ENCODE measurements around the gene KRT80. TPM values are rescaled to one million over a fixed set of nuclear protein-coding genes. Genes with fewer than 3 reads are reported as not detected.

The KRT80 gene
- total and polyA plus RNA-seq, 2 of the 13 experiments (the other 11 are each of a cell fraction or from before 2014, with no cell fraction given), result 0.27 to 0.53 TPM

DNA sequence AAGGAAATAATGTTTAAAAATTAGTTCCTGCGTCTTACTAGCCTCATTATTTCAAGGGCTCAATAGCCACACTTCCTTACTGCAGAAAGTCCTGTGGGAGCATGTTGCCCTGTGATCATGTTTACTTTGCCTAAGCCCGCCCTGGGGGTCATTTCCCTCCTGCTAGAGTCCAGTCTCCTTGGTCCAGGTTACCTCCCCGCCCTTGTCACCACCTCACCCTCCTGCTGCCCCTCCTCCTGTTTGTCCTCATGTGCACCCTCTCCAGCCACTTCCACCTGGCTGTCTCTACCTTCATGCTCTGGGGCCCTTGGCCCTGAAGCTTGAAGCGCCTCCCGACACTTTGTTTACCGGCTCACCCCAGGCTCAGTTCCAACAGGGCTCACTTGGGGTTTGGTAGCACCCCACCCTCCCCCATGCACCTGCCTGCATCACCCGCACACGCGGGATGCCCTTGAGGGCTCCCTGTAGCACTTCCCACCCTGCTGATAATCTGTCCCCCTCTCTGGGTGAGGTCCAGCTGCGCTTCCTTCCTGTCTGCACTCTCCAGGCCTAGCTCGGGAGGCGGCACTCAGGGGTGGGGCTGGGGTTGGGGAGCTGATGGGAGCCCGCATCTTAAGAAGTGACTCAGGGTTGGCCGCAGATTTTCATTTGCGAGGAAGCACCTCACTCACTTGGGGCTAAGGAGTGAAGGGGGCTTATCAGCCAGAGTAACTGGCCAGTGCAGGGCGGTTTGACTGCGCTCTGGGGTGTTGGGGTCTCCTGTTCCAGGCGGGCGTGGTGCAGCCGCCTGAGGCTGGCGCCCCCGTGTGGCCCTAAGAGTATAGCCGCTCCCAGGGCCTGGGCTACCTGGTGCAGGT, 72.2 kb downstream of the KRT80 start (continued):
- TF ChIP-seq, protein P1, sequence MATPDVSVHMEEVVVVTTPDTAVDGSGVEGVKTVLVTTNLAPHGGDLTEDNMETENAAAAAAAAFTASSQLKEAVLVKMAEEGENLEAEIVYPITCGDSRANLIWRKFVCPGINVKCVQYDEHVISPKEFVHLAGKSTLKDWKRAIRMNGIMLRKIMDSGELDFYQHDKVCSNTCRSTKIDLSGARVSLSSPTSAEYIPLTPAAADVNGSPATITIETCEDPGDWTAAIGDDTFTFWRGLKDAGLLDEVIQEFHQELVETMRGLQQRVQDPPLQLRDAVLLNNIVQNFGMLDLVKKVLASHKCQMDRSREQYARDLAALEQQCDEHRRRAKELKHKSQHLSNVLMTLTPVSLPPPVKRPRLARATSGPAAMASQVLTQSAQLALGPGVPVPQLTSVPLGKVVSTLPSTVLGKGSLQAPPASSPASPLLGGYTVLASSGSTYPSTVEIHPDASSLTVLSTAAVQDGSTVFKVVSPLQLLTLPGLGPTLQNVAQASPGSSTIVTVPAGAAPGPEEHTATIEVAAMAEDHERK (CRISPR knock-in tag; IDR thresholded peaks at IDR 0.05; ENCODE audit: low read depth), result no peak
- peak; percentile 53; the same call in 1 of the 2 replicates for TF ChIP-seq FOXJ3 (CRISPR knock-in tag; IDR thresholded peaks at IDR 0.05; ENCODE audit: borderline replicate concordance)
- peak; percentile 70; the same call in 1 of the 2 replicates for TF ChIP-seq FOXO1 (CRISPR knock-in tag; IDR thresholded peaks at IDR 0.05)
- TF ChIP-seq IKZF4 (CRISPR knock-in tag; IDR thresholded peaks at IDR 0.05; ENCODE audit: borderline replicate concordance, low read depth, not compliant biosample characterization), result no peak
- TF ChIP-seq ZBTB3 (CRISPR knock-in tag; IDR thresholded peaks at IDR 0.05; ENCODE audit: borderline replicate concordance, low read depth), result no peak
- peak; percentile 73 for TF ChIP-seq HOXA3 (CRISPR knock-in tag; IDR thresholded peaks at IDR 0.05)
- TF ChIP-seq ATAD3A (CRISPR knock-in tag; IDR thresholded peaks at IDR 0.05), result no peak
- TF ChIP-seq RAD51 (IDR thresholded peaks at IDR 0.05; ENCODE audit: borderline replicate concordance), result no peak
- no peak; the same call in 1 of the 2 replicates for TF ChIP-seq POGZ (CRISPR knock-in tag; IDR thresholded peaks at IDR 0.05)
- TF ChIP-seq FOXP4 (CRISPR knock-in tag; IDR thresholded peaks at IDR 0.05), result peak; percentile 86
- TF ChIP-seq ZFP62 (CRISPR knock-in tag; IDR thresholded peaks at IDR 0.05), result no peak
- no peak for TF ChIP-seq ZNF17 (CRISPR knock-in tag; IDR thresholded peaks at IDR 0.05)
- no peak for TF ChIP-seq CEBPG (CRISPR knock-in tag; IDR thresholded peaks at IDR 0.05)
- no peak for TF ChIP-seq ZFP1 (CRISPR knock-in tag; IDR thresholded peaks at IDR 0.05)
- no peak for TF ChIP-seq CSRNP1 (CRISPR knock-in tag; IDR thresholded peaks at IDR 0.05)
- no peak for TF ChIP-seq ZNF710 (CRISPR knock-in tag; IDR thresholded peaks at IDR 0.05; ENCODE audit: borderline replicate concordance)
- TF ChIP-seq ZNF773 (CRISPR knock-in tag; IDR thresholded peaks at IDR 0.05; ENCODE audit: borderline replicate concordance), result no peak
- TF ChIP-seq, protein P2, sequence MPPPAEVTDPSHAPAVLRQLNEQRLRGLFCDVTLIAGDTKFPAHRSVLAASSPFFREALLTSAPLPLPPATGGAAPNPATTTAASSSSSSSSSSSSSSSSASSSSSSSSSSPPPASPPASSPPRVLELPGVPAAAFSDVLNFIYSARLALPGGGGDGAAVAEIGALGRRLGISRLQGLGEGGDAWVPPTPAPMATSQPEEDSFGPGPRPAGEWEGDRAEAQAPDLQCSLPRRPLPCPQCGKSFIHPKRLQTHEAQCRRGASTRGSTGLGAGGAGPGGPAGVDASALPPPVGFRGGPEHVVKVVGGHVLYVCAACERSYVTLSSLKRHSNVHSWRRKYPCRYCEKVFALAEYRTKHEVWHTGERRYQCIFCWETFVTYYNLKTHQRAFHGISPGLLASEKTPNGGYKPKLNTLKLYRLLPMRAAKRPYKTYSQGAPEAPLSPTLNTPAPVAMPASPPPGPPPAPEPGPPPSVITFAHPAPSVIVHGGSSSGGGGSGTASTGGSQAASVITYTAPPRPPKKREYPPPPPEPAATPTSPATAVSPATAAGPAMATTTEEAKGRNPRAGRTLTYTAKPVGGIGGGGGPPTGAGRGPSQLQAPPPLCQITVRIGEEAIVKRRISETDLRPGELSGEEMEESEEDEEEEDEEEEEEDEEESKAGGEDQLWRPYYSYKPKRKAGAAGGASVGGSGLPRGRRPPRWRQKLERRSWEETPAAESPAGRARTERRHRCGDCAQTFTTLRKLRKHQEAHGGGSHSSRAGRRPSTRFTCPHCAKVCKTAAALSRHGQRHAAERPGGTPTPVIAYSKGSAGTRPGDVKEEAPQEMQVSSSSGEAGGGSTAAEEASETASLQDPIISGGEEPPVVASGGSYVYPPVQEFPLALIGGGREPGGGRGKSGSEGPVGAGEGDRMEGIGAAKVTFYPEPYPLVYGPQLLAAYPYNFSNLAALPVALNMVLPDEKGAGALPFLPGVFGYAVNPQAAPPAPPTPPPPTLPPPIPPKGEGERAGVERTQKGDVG (CRISPR knock-in tag; IDR thresholded peaks at IDR 0.05; ENCODE audit: borderline replicate concordance), result 0 out of 2 replicates have a peak, but pooled peaks have one; percentile 43
